ENCODE results near the gene LRRTM4.

DNA sequence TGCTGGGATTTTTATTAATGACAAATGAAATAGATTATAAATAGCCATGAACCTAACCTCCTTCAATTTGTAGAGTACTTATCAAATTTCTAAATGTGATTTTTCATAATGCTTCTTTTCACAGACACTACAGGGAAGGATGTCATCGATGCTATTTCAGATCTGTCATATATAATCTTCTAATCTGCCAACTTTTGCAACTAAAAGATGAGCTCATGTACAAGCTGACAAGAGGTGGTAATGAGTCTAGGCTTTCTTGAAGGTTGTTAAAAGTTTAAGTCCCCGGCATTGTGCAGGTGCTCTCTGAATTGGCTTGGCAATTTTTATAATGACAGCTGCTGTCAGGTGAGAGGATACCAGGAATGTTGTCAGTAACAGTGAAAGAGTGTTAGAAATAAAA lies 320.4 kb downstream of the LRRTM4 start:
- no peak for TF ChIP-seq EZH2 (IDR thresholded peaks at IDR 0.05; ENCODE audit: low read depth, unreplicated experiment)
- no peak for TF ChIP-seq CREB1 (CRISPR knock-in tag; IDR thresholded peaks at IDR 0.05; ENCODE audit: low read depth)
- TF ChIP-seq, protein P1, sequence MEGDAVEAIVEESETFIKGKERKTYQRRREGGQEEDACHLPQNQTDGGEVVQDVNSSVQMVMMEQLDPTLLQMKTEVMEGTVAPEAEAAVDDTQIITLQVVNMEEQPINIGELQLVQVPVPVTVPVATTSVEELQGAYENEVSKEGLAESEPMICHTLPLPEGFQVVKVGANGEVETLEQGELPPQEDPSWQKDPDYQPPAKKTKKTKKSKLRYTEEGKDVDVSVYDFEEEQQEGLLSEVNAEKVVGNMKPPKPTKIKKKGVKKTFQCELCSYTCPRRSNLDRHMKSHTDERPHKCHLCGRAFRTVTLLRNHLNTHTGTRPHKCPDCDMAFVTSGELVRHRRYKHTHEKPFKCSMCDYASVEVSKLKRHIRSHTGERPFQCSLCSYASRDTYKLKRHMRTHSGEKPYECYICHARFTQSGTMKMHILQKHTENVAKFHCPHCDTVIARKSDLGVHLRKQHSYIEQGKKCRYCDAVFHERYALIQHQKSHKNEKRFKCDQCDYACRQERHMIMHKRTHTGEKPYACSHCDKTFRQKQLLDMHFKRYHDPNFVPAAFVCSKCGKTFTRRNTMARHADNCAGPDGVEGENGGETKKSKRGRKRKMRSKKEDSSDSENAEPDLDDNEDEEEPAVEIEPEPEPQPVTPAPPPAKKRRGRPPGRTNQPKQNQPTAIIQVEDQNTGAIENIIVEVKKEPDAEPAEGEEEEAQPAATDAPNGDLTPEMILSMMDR (conservative IDR thresholded peaks at IDR 0.05; ENCODE audit: low read depth in 2 of 2): no peak
- TF ChIP-seq, protein P2, sequence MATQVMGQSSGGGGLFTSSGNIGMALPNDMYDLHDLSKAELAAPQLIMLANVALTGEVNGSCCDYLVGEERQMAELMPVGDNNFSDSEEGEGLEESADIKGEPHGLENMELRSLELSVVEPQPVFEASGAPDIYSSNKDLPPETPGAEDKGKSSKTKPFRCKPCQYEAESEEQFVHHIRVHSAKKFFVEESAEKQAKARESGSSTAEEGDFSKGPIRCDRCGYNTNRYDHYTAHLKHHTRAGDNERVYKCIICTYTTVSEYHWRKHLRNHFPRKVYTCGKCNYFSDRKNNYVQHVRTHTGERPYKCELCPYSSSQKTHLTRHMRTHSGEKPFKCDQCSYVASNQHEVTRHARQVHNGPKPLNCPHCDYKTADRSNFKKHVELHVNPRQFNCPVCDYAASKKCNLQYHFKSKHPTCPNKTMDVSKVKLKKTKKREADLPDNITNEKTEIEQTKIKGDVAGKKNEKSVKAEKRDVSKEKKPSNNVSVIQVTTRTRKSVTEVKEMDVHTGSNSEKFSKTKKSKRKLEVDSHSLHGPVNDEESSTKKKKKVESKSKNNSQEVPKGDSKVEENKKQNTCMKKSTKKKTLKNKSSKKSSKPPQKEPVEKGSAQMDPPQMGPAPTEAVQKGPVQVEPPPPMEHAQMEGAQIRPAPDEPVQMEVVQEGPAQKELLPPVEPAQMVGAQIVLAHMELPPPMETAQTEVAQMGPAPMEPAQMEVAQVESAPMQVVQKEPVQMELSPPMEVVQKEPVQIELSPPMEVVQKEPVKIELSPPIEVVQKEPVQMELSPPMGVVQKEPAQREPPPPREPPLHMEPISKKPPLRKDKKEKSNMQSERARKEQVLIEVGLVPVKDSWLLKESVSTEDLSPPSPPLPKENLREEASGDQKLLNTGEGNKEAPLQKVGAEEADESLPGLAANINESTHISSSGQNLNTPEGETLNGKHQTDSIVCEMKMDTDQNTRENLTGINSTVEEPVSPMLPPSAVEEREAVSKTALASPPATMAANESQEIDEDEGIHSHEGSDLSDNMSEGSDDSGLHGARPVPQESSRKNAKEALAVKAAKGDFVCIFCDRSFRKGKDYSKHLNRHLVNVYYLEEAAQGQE (IDR thresholded peaks at IDR 0.05; ENCODE audit: unreplicated experiment): no peak
- TF ChIP-seq, protein P3, sequence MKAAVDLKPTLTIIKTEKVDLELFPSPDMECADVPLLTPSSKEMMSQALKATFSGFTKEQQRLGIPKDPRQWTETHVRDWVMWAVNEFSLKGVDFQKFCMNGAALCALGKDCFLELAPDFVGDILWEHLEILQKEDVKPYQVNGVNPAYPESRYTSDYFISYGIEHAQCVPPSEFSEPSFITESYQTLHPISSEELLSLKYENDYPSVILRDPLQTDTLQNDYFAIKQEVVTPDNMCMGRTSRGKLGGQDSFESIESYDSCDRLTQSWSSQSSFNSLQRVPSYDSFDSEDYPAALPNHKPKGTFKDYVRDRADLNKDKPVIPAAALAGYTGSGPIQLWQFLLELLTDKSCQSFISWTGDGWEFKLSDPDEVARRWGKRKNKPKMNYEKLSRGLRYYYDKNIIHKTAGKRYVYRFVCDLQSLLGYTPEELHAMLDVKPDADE (IDR thresholded peaks at IDR 0.05): no peak
- TF ChIP-seq POLR2AphosphoS5 (IDR thresholded peaks at IDR 0.05; ENCODE audit: low read depth): no peak
- TF ChIP-seq NANOG (IDR thresholded peaks at IDR 0.05; ENCODE audit: borderline replicate concordance): no peak
- TF ChIP-seq EZH2phosphoT487 (IDR thresholded peaks at IDR 0.05; ENCODE audit: unreplicated experiment): no peak
- TF ChIP-seq STAT1 (IDR thresholded peaks at IDR 0.05; ENCODE audit: unreplicated experiment): no peak
